Neutrophil (primary cell): ENCODE results near the gene NR6A1.

ENCODE experiments used
- H3K27ac ChIP-seq: fragments of 200-600 bp; sonication (generic); 2 replicates; pipeline ENCODE4 v1.5.1; 2016; ENCODE audit warnings: mild to moderate bottlenecking, moderate library complexity
- H3K27me3 ChIP-seq: fragments of 200-600 bp; sonication (generic); 2 replicates; pipeline ENCODE4 v1.6.0; 2016; ENCODE audit warnings: mild to moderate bottlenecking
- H3K36me3 ChIP-seq: fragments of 200-600 bp; sonication (generic); 2 replicates; pipeline ENCODE4 v1.5.1; 2017
- H3K4me1 ChIP-seq, 2 experiments: fragments of 200-600 bp in 1 of 2; sonication (generic) in 1 of 2; 1 replicate in 1 of 2; 2 replicates in 1 of 2; pipeline versions ENCODE4 v1.5.1 to v1.6.1; 2013 to 2016; ENCODE audit warnings: low read depth in 1 of 2, low read length in 1 of 2, mild to moderate bottlenecking in 1 of 2, moderate library complexity in 1 of 2; ENCODE audit not compliant: control insufficient read depth in 1 of 2, insufficient read depth in 1 of 2
- H3K4me3 ChIP-seq, 2 experiments: fragments of 200-600 bp in 1 of 2; sonication (generic) in 1 of 2; 1 replicate in 1 of 2; 2 replicates in 1 of 2; pipeline ENCODE4 v1.5.1; 2013 to 2016; ENCODE audit warnings: low read depth in 1 of 2, low read length in 1 of 2, mild to moderate bottlenecking in 1 of 2, moderate library complexity in 1 of 2
- H3K9me3 ChIP-seq: fragments of 200-600 bp; sonication (generic); 2 replicates; pipeline ENCODE4 v1.5.1; 2016
- TF ChIP-seq, protein P1 (sequence below): fragments of 200-600 bp; sonication (generic); IDR thresholded peaks from 2 replicates; pipeline ENCODE4 v1.5.1; 2016; ENCODE audit warnings: antibody characterized with exemption

Gene NR6A1

DNA sequence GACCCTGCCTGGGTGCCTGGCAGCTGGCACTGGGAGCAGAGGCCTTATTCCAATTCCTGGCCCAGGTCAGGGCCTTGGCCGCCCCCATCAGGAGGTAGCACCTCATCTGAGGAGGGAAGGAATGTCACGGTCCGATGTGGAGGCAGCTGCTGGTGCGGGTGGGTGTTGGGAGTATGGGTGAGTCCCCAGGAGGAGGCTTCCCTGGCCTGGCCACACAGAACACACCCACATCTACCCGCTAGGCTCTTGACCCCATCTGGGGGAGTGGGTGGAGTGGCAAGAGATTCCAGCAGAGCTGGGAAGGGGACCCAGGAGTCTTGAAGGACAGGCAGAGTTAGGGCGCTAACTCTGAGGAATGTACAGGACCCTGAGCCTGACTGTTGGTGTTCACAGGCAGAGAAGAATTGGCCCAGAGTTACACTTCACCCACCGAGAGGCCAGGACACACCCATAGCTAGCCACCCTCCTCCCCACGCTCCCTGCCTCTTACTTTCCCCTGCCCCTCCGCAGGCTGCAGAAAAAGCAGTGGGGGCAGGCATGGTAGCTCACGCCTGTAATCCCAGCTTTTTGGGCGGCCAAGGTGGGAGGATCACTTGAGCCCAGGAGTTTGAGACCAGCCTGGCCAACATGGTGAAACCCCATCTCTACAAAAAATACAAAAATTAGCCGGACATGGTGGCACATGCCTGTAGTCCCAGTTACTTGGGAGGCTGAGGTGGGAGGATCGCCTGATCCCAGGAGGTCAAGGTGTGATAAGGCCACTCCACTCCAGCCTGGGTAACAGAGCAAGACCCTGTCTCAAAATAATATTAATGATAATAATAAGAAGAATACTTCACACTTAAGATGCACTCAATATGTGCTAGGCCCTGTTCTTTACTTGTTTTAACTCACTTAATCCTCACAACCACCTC lies 11.8 kb upstream of the NR6A1 start:
- TF ChIP-seq, protein P1, sequence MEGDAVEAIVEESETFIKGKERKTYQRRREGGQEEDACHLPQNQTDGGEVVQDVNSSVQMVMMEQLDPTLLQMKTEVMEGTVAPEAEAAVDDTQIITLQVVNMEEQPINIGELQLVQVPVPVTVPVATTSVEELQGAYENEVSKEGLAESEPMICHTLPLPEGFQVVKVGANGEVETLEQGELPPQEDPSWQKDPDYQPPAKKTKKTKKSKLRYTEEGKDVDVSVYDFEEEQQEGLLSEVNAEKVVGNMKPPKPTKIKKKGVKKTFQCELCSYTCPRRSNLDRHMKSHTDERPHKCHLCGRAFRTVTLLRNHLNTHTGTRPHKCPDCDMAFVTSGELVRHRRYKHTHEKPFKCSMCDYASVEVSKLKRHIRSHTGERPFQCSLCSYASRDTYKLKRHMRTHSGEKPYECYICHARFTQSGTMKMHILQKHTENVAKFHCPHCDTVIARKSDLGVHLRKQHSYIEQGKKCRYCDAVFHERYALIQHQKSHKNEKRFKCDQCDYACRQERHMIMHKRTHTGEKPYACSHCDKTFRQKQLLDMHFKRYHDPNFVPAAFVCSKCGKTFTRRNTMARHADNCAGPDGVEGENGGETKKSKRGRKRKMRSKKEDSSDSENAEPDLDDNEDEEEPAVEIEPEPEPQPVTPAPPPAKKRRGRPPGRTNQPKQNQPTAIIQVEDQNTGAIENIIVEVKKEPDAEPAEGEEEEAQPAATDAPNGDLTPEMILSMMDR = no peak
- H3K4me1 ChIP-seq = no peaks in the 10 kb centered on the region

DNA sequence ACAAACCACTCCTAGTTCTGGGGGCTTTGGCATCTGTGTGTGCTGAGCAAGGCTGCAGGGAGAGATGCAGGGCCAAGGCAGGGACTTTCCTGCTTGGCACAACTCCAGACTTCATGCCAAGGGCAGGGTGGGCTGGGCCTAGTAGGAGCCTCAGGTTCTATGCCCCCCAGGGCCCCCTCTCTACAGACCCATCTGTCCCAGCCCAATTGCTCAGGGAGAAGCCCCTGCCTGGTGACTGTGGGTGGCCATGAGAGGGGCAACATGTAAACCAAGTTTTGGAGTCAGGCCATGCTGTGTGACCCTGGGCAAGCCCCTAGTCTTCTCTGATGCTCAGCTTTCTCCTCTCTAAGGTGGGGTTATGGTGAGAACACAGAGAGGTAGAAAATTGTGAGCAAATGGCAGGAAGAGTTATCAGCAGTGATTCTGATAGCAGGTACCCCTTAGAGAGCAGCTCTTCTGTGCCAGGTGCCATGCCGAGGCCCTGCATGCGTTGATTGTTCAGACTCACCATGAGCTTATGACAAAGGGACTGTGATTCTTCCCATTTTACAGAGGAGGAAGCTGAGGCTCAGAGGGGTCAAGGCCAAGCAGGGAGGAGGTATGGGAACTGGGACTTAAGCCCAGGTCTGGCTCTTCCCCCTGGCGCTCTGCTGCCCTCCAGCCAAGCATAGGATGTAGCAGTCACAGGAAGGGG lies 11.0 kb upstream of the NR6A1 start:
- Histone ChIP-seq H3K27ac (no peak overlapping the region), H3K36me3 (no peaks in the 10 kb centered on the region), H3K4me1 (peaks cover 5 to 6% of the 10 kb centered on the region in 2 experiments), H3K27me3 (peaks cover 33% of the 10 kb centered on the region), H3K4me3 (no peak overlapping the region), H3K9me3 (no peaks in the 10 kb centered on the region)
- TF ChIP-seq, protein P1 = no peak

More for the DNA sequence above, 11.8 kb upstream of the NR6A1 start:
- H3K9me3 ChIP-seq = no peaks in the 10 kb centered on the region
- H3K27me3 ChIP-seq = peaks cover 25% of the 10 kb centered on the region
- no peaks in the 10 kb centered on the region for H3K36me3 ChIP-seq
- H3K27ac ChIP-seq = no peak overlapping the region
- H3K4me3 ChIP-seq = no peak overlapping the region

DNA sequence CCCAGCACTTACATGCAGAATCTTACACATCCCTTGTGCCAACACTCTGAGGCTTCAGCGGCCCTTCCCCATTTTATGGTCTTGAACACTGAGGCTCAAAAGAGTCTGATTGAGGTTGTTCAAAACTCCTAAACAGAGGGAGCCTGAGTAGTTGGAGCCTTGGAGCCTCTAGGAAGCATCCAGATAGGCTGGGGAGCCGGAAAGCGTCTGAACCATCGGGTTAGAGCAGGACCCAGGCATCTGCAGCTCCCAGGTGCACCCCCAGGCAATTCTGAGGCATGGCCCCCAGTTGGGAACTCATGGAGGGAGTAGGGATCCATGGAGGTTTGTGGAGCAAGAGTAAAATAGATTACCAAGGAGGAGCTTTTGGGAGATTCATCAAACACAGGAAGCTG lies 9.6 kb upstream of the NR6A1 start:
- Histone ChIP-seq H3K4me3 (no peak overlapping the region), H3K36me3 (no peaks in the 10 kb centered on the region), H3K4me1 (peaks cover 18 to 19% of the 10 kb centered on the region in 2 experiments), H3K27me3 (peaks cover 47% of the 10 kb centered on the region), H3K27ac (no peak overlapping the region), H3K9me3 (no peaks in the 10 kb centered on the region)
- TF ChIP-seq, protein P1 = no peak

DNA sequence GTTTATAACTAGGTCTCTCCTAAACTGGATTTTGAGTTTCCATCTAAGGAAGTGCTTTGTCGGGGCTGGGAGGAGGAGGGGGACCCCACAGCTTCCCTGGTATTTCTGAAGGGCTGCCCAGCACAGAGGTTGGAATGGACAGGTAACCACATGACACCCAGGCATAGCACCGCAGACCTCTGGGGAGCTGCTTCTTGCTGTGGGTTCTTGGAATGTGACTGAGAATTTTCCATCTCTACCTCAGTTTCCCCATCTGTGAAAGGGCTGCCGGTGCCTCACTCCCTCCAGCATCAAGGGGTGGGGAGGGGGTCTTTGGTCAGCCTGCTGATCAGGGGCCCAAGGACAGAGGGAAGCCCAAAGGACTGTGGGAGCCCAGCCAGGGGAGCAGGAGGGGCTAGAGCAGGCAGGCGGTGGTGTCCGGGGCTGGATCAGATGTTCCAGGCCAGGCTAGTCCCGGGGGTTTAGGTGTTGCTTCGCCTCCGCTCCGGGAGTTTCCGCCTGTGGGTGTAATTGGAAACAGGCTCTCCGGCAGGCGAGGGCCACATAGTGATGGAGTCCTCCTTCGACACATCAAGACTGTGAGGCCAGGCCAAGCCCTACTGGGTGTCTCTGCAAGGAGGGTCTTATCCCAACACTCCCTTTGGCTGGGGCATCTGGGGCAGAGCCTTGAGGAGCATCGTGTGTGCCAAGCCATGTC lies 9.1 kb upstream of the NR6A1 start:
- no peaks in the 10 kb centered on the region for H3K9me3 ChIP-seq
- TF ChIP-seq, protein P1 = no peak
- H3K27me3 ChIP-seq = peaks cover 50% of the 10 kb centered on the region
- H3K27ac ChIP-seq = no peak overlapping the region
- H3K36me3 ChIP-seq = no peaks in the 10 kb centered on the region
- no peak overlapping the region for H3K4me3 ChIP-seq
- peaks cover 24 to 25% of the 10 kb centered on the region in 2 experiments for H3K4me1 ChIP-seq

DNA sequence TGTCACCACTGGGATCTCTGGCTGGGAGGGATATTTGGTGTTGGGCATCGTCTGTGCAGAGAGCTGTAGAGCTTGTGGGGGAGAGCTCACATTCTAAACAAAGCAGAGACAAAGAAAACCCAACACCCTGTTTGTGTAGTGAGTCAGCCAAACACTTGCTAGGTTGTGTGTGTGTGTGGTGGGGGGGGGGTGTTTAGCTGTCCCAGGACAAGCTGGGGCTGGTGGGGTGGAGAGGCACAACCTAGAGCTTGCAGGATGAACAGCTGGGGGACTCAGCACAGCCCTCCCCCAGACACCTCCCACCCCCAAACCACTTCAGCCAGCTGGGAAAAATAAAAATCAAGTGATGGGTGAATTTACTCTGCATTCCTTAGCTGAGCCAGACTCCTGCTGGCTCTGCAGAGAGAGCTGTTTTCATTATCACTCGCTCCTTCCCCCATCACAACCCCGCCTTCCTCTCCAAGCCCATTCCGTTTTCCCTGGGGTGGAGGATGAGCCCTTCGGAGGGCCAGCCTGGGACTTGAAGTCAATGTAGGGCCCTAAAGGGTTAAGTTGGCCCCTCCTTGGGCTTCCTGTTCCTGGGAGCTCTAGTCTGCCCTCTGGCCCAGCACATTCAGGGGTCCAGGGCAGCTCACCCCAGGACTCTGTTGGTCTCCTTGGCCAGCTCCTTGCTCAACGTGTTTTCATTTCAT lies 8.4 kb upstream of the NR6A1 start:
- Histone ChIP-seq H3K4me3 (no peak overlapping the region), H3K4me1 (peaks cover 30 to 32% of the 10 kb centered on the region in 2 experiments), H3K27me3 (peaks cover 50% of the 10 kb centered on the region), H3K27ac (no peak overlapping the region), H3K9me3 (no peaks in the 10 kb centered on the region), H3K36me3 (no peaks in the 10 kb centered on the region)
- TF ChIP-seq, protein P1 = no peak
